OCI-LY1 (cell line): ENCODE data around the gene SLC22A4.

Experiments
- EZH2 ChIP-seq: fragments of 200-600 bp; sonication (generic), shearing (Covaris generic); IDR thresholded peaks from 2 replicates; pipeline ENCODE4 v1.8.0; 2017; ENCODE audit warnings: borderline replicate concordance, mixed run types, mild to moderate bottlenecking, antibody characterized with exemption, low read length, moderate library complexity, mixed read lengths
- TF ChIP-seq, protein P1 (sequence below): fragments of 200-600 bp; sonication (generic), shearing (Covaris generic); IDR thresholded peaks from 2 replicates; pipeline ENCODE4 v1.5.1; 2017; ENCODE audit warnings: mild to moderate bottlenecking, antibody characterized with exemption, low read length, moderate library complexity, mixed read lengths

- TF ChIP-seq, protein P1, sequence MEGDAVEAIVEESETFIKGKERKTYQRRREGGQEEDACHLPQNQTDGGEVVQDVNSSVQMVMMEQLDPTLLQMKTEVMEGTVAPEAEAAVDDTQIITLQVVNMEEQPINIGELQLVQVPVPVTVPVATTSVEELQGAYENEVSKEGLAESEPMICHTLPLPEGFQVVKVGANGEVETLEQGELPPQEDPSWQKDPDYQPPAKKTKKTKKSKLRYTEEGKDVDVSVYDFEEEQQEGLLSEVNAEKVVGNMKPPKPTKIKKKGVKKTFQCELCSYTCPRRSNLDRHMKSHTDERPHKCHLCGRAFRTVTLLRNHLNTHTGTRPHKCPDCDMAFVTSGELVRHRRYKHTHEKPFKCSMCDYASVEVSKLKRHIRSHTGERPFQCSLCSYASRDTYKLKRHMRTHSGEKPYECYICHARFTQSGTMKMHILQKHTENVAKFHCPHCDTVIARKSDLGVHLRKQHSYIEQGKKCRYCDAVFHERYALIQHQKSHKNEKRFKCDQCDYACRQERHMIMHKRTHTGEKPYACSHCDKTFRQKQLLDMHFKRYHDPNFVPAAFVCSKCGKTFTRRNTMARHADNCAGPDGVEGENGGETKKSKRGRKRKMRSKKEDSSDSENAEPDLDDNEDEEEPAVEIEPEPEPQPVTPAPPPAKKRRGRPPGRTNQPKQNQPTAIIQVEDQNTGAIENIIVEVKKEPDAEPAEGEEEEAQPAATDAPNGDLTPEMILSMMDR, result peak; percentile 75
- TF ChIP-seq EZH2, result no peak
Observed at GRCh38 chr5:132272311-132273210, 21.6 kb upstream of the SLC22A4 start.
